Coronary artery (tissue), 2 donors: ENCODE measurements around the gene GXYLT2.
"Not testable (repeated sequence)": the region's sequence is repeated elsewhere in the genome, so short reads cannot be mapped to it uniquely, and the experiment has no call there.

ENCODE experiments used
- DNase-seq: peaks from one replicate; pipeline ENCODE4 v3.0.0-alpha.2; 2017; ENCODE audit warnings: low spot score
- H3K27ac ChIP-seq, 2 donors: fragments of 200-600 bp; sonication (generic); one replicate each; pipeline ENCODE4 v1.5.1; 2016 to 2019
- H3K4me3 ChIP-seq: fragments of 200-600 bp; sonication (generic); 2 replicates; pipeline ENCODE4 v1.5.1; 2016; ENCODE audit warnings: mild to moderate bottlenecking, moderate library complexity
- TF ChIP-seq, protein P1 (sequence below): fragments of 200-600 bp; sonication (generic); IDR thresholded peaks from one replicate; pipeline ENCODE4 v1.5.1; 2019; ENCODE audit warnings: antibody characterized with exemption

Gene GXYLT2

GRCh38 chr3:72916250-72916649 is 28.4 kb downstream of the GXYLT2 start:
- TF ChIP-seq, protein P1, sequence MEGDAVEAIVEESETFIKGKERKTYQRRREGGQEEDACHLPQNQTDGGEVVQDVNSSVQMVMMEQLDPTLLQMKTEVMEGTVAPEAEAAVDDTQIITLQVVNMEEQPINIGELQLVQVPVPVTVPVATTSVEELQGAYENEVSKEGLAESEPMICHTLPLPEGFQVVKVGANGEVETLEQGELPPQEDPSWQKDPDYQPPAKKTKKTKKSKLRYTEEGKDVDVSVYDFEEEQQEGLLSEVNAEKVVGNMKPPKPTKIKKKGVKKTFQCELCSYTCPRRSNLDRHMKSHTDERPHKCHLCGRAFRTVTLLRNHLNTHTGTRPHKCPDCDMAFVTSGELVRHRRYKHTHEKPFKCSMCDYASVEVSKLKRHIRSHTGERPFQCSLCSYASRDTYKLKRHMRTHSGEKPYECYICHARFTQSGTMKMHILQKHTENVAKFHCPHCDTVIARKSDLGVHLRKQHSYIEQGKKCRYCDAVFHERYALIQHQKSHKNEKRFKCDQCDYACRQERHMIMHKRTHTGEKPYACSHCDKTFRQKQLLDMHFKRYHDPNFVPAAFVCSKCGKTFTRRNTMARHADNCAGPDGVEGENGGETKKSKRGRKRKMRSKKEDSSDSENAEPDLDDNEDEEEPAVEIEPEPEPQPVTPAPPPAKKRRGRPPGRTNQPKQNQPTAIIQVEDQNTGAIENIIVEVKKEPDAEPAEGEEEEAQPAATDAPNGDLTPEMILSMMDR, result no peak
- no peak overlapping the region for H3K27ac ChIP-seq
- DNase-seq, result no peak
- no peak overlapping the region for H3K4me3 ChIP-seq

DNA sequence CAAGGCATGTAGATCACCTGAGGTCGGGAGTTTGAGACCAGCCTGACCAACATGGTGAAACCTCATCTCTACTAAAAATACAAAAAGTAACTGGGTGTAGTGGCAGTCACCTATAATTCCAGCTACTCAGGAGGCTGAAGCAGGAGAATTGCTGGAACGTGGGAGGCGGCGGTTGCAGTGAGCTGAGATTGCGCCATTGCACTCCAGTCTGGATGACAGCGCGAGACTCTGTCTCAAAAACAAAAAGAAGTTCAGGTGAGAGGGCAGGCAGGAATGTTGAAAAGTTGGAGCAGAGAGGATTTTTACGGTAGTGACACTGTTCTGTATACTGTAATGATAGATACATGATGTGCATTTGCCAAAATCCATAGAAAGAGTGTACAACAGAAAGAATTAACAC is 31.7 kb downstream of the GXYLT2 start:
- DNase-seq, result no peak
- Histone ChIP-seq H3K4me3 (no peak overlapping the region), H3K27ac (no peak overlapping the region)
- TF ChIP-seq, protein P1, result no peak

DNA sequence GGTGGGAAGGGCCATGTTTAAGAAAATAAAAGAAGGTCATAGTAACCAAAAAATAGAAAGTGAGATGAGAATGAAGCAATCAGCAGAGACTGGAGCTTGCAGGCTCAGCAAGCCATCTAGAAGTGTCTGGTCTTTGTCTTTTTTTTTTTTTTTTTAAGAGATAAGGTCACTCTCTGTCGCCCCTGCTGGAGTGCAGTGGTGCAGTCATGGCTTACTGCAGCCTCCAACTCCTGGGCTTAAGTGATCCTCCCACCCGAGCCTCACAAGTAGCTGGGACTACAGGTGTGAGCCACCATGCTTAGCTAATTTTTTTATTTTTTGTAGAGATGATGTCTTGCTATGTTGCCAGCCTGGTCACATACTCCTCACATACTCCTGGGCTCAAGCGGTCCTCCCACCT is 36.2 kb downstream of the GXYLT2 start:
- DNase-seq, result no peak
- H3K4me3 ChIP-seq, result no peak overlapping the region
- H3K27ac ChIP-seq, result no peak overlapping the region
- TF ChIP-seq, protein P1, result no peak

DNA sequence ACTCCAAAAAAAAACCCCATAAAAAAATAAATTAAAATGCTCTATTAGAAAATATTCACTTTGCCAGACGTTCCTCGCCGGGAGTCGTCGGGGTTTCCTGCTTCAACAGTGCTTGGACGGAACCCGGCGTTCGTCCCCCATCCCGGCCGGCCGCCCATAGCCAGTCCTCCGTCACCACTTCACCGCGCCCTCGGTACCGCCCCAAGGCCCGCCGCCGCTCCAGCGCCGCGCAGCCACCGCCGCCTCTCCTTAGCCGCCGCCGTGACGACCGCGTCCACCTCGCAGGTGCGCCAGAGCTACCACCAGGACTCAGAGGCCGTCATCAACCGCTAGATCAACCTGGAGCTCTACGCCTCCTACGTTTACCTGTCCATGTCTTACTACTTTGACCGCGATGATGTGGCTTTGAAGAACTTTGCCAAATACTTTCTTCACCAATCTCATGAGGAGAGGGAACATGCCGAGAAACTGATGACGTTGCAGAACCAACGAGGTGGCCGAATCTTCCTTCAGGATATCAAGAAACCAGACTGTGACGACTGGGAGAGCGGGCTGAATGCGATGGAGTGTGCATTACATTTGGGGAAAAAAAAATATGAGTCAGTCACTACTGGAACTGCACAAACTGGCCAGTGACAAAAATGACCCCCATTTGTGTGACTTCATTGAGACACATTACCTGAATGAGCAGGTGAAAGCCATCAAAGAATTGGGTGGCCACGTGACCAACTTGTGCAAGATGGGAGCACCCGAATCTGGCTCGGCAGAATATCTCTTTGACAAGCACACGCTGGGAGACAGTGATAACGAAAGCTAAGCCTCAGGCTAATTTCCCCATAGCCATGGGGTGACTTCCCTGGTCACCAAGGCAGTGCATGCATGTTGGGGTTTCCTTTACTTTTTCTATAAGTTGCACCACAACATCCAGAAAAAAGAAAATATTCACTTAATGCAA is 41.2 kb downstream of the GXYLT2 start:
- DNase-seq, H3K27ac ChIP-seq, H3K4me3 ChIP-seq: not testable (repeated sequence)

GRCh38 chr3:72930754-72931153 is 42.9 kb downstream of the GXYLT2 start:
- DNase-seq, result no peak
- TF ChIP-seq, protein P1, result no peak

GRCh38 chr3:72932416-72932815 is 44.6 kb downstream of the GXYLT2 start:
- TF ChIP-seq, protein P1, result no peak

More at GRCh38 chr3:72930754-72931153, 42.9 kb downstream of the GXYLT2 start:
- H3K27ac ChIP-seq, result no peak overlapping the region
- H3K4me3 ChIP-seq, result no peak overlapping the region

GRCh38 chr3:72938471-72939265 is 50.8 kb downstream of the GXYLT2 start:
- H3K4me3 ChIP-seq, result peak overlapping the region; percentile 9
- peak overlapping the region; percentile 67 to 77 for H3K27ac ChIP-seq
- TF ChIP-seq, protein P1, result peak; percentile 50
- DNase-seq, result peak; percentile 87

More at GRCh38 chr3:72932416-72932815, 44.6 kb downstream of the GXYLT2 start:
- DNase-seq, result no peak
- H3K27ac ChIP-seq, result no peak overlapping the region
- H3K4me3 ChIP-seq, result no peak overlapping the region
